Liver (tissue), 9 donors: ENCODE results near the gene PCNX3. TPM values are rescaled to one million over a fixed set of nuclear protein-coding genes. Genes with fewer than 3 reads are reported as not detected.

Experiments
- DNase-seq: peaks from one replicate; pipeline ENCODE4 v3.0.0-alpha.2; 2017; ENCODE audit warnings: low spot score
- H3K27ac ChIP-seq, 2 donors: one replicate each; pipeline ENCODE4 v1.7.0; 2013; ENCODE audit warnings: inconsistent platforms in 2 of 2, low read length in 2 of 2, control low read depth in 1 of 2, low read depth in 1 of 2, mild to moderate bottlenecking in 1 of 2
- H3K27me3 ChIP-seq, 4 donors: one replicate each; pipeline versions ENCODE4 v1.6.1 to v1.7.0; 2013; ENCODE audit warnings: low read length in 3 of 4, inconsistent platforms in 1 of 4, mild to moderate bottlenecking in 1 of 4, moderate library complexity in 1 of 4; ENCODE audit not compliant: control insufficient read depth in 4 of 4, insufficient read depth in 4 of 4
- H3K36me3 ChIP-seq, 4 donors: one replicate each; pipeline versions ENCODE4 v1.6.1 to v1.7.0; 2013; ENCODE audit warnings: low read length in 3 of 4, mild to moderate bottlenecking in 3 of 4, low read depth in 1 of 4, moderate library complexity in 1 of 4; ENCODE audit not compliant: control insufficient read depth in 4 of 4, insufficient read depth in 3 of 4
- H3K4me1 ChIP-seq, 4 donors: one replicate each; pipeline versions ENCODE4 v1.6.1 to v1.7.0; 2013; ENCODE audit warnings: low read length in 3 of 4, mild to moderate bottlenecking in 3 of 4, moderate library complexity in 1 of 4; ENCODE audit not compliant: control insufficient read depth in 4 of 4, insufficient read depth in 4 of 4
- H3K4me3 ChIP-seq, 3 donors: one replicate each; pipeline versions ENCODE4 v1.6.1 to v1.7.0; 2013; ENCODE audit warnings: low read length in 3 of 3, control low read depth in 1 of 3, low read depth in 1 of 3, mild to moderate bottlenecking in 1 of 3
- H3K9ac ChIP-seq, 2 donors: one replicate each; pipeline ENCODE4 v1.7.0; 2013; ENCODE audit warnings: low read length in 2 of 2, mild to moderate bottlenecking in 2 of 2, moderate library complexity in 2 of 2, control low read depth in 1 of 2, low read depth in 1 of 2
- H3K9me3 ChIP-seq, 4 donors: one replicate each; pipeline versions ENCODE4 v1.6.1 to v1.7.0; 2013; ENCODE audit warnings: low read length in 3 of 4; ENCODE audit not compliant: control insufficient read depth in 4 of 4
- FOXA2 ChIP-seq: IDR thresholded peaks from 2 replicates; pipeline ENCODE4 v1.6.1; 2016; ENCODE audit warnings: antibody characterized with exemption
- GABPA ChIP-seq, 2 donors: IDR thresholded peaks in 1 of 2; conservative IDR thresholded peaks in 1 of 2; 2 replicates each; pipeline ENCODE4 v1.6.1; 2016; ENCODE audit warnings: antibody characterized with exemption in 2 of 2, mild to moderate bottlenecking in 1 of 2, moderate library complexity in 1 of 2
- HNF4A ChIP-seq, 2 donors: conservative IDR thresholded peaks; 2 replicates each; pipeline ENCODE4 v1.6.1; 2016; ENCODE audit warnings: antibody characterized with exemption in 2 of 2, mild to moderate bottlenecking in 2 of 2
- RAD21 ChIP-seq, 2 donors: IDR thresholded peaks; 2 replicates each; pipeline ENCODE4 v1.6.1; 2016; ENCODE audit warnings: antibody characterized with exemption in 2 of 2, mild to moderate bottlenecking in 2 of 2
- RXRA ChIP-seq, 2 donors: IDR thresholded peaks; 2 replicates each; pipeline ENCODE4 v1.6.1; 2017 to 2018; ENCODE audit warnings: antibody characterized with exemption in 2 of 2, mild to moderate bottlenecking in 1 of 2
- SP1 ChIP-seq: IDR thresholded peaks from 2 replicates; pipeline ENCODE4 v1.6.1; 2018; ENCODE audit warnings: antibody characterized with exemption, mild to moderate bottlenecking
- TAF1 ChIP-seq: conservative IDR thresholded peaks from 2 replicates; pipeline ENCODE4 v1.6.1; 2016; ENCODE audit warnings: antibody characterized with exemption, mild to moderate bottlenecking
- YY1 ChIP-seq: IDR thresholded peaks from 2 replicates; pipeline ENCODE4 v1.6.1; 2016; ENCODE audit warnings: antibody characterized with exemption, mild to moderate bottlenecking
- WGBS: extraction: QIAGEN DNeasy Blood & Tissue Kit; methylation state at CpG from one replicate; pipeline ENCODE4 v1.1.7; 2013; 5-methylcytosine and 5-hydroxymethylcytosine counted together
- polyA plus RNA-seq, 2 donors: library from polyadenylated mRNA; stranded (reverse) in 1 of 2; unstranded in 1 of 2; fragments of 200-250 nt in 1 of 2; fragments of >200 nt in 1 of 2; fragmentation: Nextera tagmentation in 1 of 2; extraction: Ambion mirVana in 1 of 2; gene quantifications; one replicate each; pipeline versions ENCODE4 v1.2.1 to v1.2.3, GENCODE V29; 2013 to 2015
- total RNA-seq, 2 donors: library from RNA; depleted of rRNA; stranded (reverse); fragments of >200 nt; gene quantifications; one replicate each; pipeline ENCODE4 v1.2.3, GENCODE V29; 2014
- TF ChIP-seq, protein P1 (sequence below): IDR thresholded peaks from 2 replicates; pipeline ENCODE4 v1.6.1; 2016; ENCODE audit warnings: antibody characterized with exemption, mild to moderate bottlenecking
- TF ChIP-seq, protein P2 (sequence below): IDR thresholded peaks from 2 replicates; pipeline ENCODE4 v1.6.1; 2016; ENCODE audit warnings: antibody characterized with exemption
- TF ChIP-seq, protein P3 (sequence below): IDR thresholded peaks from 2 replicates; pipeline ENCODE4 v1.6.1; 2016; ENCODE audit warnings: antibody characterized with exemption
- donor health status: healthy.
- donor health status: healthy.
- donor health status: healthy.
- donor health status: healthy.
- donor health status: healthy.

Gene PCNX3
- total and polyA plus RNA-seq, 4 donors = 4.7 to 13.4 (median 12.1) TPM

DNA sequence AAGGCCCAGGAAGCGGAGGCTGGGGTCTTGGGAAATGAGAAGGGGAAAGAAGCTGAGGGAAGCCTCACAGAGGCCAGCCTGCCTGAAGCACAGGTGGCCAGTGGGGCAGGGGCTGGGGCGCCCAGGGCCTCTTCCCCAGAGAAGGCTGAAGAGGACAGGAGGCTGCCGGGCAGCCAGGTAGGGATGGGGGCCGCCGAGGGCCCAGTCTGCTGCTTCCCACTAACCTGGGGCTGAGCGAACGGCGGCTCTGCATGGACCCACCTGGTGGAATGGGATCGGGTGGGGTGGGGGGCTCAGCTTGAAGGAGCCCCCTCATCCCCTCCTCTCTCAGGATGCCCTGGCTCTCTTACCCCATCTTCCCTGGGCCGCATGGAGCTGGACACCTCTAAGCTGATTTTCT is 32.0 kb upstream of the PCNX3 start (continued):
- TF ChIP-seq, protein P1, sequence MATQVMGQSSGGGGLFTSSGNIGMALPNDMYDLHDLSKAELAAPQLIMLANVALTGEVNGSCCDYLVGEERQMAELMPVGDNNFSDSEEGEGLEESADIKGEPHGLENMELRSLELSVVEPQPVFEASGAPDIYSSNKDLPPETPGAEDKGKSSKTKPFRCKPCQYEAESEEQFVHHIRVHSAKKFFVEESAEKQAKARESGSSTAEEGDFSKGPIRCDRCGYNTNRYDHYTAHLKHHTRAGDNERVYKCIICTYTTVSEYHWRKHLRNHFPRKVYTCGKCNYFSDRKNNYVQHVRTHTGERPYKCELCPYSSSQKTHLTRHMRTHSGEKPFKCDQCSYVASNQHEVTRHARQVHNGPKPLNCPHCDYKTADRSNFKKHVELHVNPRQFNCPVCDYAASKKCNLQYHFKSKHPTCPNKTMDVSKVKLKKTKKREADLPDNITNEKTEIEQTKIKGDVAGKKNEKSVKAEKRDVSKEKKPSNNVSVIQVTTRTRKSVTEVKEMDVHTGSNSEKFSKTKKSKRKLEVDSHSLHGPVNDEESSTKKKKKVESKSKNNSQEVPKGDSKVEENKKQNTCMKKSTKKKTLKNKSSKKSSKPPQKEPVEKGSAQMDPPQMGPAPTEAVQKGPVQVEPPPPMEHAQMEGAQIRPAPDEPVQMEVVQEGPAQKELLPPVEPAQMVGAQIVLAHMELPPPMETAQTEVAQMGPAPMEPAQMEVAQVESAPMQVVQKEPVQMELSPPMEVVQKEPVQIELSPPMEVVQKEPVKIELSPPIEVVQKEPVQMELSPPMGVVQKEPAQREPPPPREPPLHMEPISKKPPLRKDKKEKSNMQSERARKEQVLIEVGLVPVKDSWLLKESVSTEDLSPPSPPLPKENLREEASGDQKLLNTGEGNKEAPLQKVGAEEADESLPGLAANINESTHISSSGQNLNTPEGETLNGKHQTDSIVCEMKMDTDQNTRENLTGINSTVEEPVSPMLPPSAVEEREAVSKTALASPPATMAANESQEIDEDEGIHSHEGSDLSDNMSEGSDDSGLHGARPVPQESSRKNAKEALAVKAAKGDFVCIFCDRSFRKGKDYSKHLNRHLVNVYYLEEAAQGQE = no peak
- TF ChIP-seq RXRA (IDR thresholded peaks at IDR 0.05) = no peak

DNA sequence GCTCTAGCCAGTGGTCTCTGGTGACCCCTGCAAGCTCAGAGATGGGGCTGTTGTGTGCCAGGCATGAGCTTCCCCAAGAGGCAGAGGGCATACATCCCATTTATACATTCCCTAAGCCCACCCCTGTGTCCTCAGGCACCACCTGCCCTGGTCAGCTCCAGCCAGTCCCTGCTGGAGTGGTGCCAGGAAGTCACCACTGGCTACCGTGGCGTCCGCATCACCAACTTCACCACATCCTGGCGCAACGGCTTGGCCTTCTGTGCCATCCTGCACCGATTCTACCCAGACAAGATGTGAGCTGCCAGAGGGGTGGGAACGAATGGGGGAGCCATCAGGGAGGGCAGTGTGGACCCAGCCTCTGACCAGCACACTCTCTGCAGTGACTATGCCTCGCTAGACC is 31.5 kb upstream of the PCNX3 start:
- Histone ChIP-seq H3K36me3 (peaks cover 0 to 7% (median 2%) of the 10 kb centered on the region in 4 donors), H3K4me3 (no peak overlapping the region), H3K27me3 (no peaks in the 10 kb centered on the region), H3K9me3 (no peaks in the 10 kb centered on the region), H3K27ac (no peak overlapping the region), H3K4me1 (peaks cover 0 to 4% (median 0%) of the 10 kb centered on the region in 4 donors), H3K9ac (no peak overlapping the region)
- 82% methylated on average over 8 of the region's 8 CpGs for WGBS
- no peak for DNase-seq
- TF ChIP-seq, protein P2, sequence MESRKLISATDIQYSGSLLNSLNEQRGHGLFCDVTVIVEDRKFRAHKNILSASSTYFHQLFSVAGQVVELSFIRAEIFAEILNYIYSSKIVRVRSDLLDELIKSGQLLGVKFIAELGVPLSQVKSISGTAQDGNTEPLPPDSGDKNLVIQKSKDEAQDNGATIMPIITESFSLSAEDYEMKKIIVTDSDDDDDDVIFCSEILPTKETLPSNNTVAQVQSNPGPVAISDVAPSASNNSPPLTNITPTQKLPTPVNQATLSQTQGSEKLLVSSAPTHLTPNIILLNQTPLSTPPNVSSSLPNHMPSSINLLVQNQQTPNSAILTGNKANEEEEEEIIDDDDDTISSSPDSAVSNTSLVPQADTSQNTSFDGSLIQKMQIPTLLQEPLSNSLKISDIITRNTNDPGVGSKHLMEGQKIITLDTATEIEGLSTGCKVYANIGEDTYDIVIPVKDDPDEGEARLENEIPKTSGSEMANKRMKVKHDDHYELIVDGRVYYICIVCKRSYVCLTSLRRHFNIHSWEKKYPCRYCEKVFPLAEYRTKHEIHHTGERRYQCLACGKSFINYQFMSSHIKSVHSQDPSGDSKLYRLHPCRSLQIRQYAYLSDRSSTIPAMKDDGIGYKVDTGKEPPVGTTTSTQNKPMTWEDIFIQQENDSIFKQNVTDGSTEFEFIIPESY = no peak
- TF ChIP-seq GABPA (IDR thresholded peaks at IDR 0.05 in 1 of 2, conservative IDR thresholded peaks at IDR 0.05 in 1 of 2) = no peak
- no peak for TF ChIP-seq TAF1
- TF ChIP-seq, protein P3, sequence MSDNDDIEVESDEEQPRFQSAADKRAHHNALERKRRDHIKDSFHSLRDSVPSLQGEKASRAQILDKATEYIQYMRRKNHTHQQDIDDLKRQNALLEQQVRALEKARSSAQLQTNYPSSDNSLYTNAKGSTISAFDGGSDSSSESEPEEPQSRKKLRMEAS = no peak
- TF ChIP-seq, protein P1 = no peak
- no peak for TF ChIP-seq HNF4A (conservative IDR thresholded peaks at IDR 0.05)
- no peak for TF ChIP-seq YY1
- no peak for TF ChIP-seq SP1
- TF ChIP-seq FOXA2 = no peak
- TF ChIP-seq RAD21 (IDR thresholded peaks at IDR 0.05) = no peak
